ENCODE measurements around the gene RASIP1.
"Not testable (repeated sequence)": the region's sequence is repeated elsewhere in the genome, so short reads cannot be mapped to it uniquely, and the experiment has no call there.

RASIP1 gene

GRCh38 chr19:48698046-48698445 is 42.4 kb downstream of the RASIP1 start:
- H3K4me3 ChIP-seq (ENCODE audit: low read length) = no peak overlapping the region
- TF ChIP-seq CTCF (IDR thresholded peaks at IDR 0.05; ENCODE audit: insufficient read depth, low read depth, low read length, missing control alignments) = no peak
- peak; percentile 37 for DNase-seq (ENCODE audit: low read depth)

GRCh38 chr19:48696353-48697010 is 43.9 kb downstream of the RASIP1 start:
- peak overlapping the region; percentile 46 for H3K4me3 ChIP-seq (ENCODE audit: low read length)
- DNase-seq (ENCODE audit: low read depth) = peak; percentile 58
- no peak for TF ChIP-seq CTCF (IDR thresholded peaks at IDR 0.05; ENCODE audit: insufficient read depth, low read depth, low read length, missing control alignments)

- peak within 1 kb of the TSS; percentile 46 for H3K4me3 ChIP-seq (ENCODE audit: low read length)
- no peak for TF ChIP-seq CTCF (IDR thresholded peaks at IDR 0.05; ENCODE audit: insufficient read depth, low read depth, low read length, missing control alignments)
- DNase-seq (ENCODE audit: low read depth) = peak; percentile 55
Observed at GRCh38 chr19:48695743-48696352, 44.6 kb downstream of the RASIP1 start, which contains the start of gene FUT2. Gene FUT2, plus strand, starts transcription at chr19:48695971. Its CDS starts 6,986 bp downstream, at chr19:48702957.

GRCh38 chr19:48693629-48694028 is 46.8 kb downstream of the RASIP1 start:
- not testable (repeated sequence) for DNase-seq (ENCODE audit: low read depth); H3K4me3 ChIP-seq (ENCODE audit: low read length)

- H3K4me3 ChIP-seq (ENCODE audit: low read length) = no peak overlapping the region
- no peak for DNase-seq (ENCODE audit: low read depth)
- no peak for TF ChIP-seq CTCF (IDR thresholded peaks at IDR 0.05; ENCODE audit: insufficient read depth, low read depth, low read length, missing control alignments)
Observed at GRCh38 chr19:48689449-48689848, 51.0 kb downstream of the RASIP1 start.

GRCh38 chr19:48687776-48688175 is 52.6 kb downstream of the RASIP1 start:
- no peak for TF ChIP-seq CTCF (IDR thresholded peaks at IDR 0.05; ENCODE audit: insufficient read depth, low read depth, low read length, missing control alignments)
- no peak for DNase-seq (ENCODE audit: low read depth)
- no peak overlapping the region for H3K4me3 ChIP-seq (ENCODE audit: low read length)

GRCh38 chr19:48686637-48687036 is 53.8 kb downstream of the RASIP1 start:
- H3K4me3 ChIP-seq (ENCODE audit: low read length); DNase-seq (ENCODE audit: low read depth): not testable (repeated sequence)

GRCh38 chr19:48686088-48686487 is 54.3 kb downstream of the RASIP1 start:
- no peak for TF ChIP-seq CTCF (IDR thresholded peaks at IDR 0.05; ENCODE audit: insufficient read depth, low read depth, low read length, missing control alignments)
- DNase-seq (ENCODE audit: low read depth) = no peak
- no peak overlapping the region for H3K4me3 ChIP-seq (ENCODE audit: low read length)

Data from epithelial cell of esophagus (primary cell).